Loucy (cell line): ENCODE results near the gene SMC3.

ENCODE experiments used
- H2AFZ ChIP-seq: fragments of 200-600 bp; sonication (generic); 2 replicates; pipeline ENCODE4 v1.6.0; 2016; ENCODE audit warnings: antibody characterized with exemption, mild to moderate bottlenecking, low read length, moderate library complexity
- H3F3A ChIP-seq: fragments of 200-600 bp; 2 replicates; pipeline ENCODE4 v1.6.0; 2016; ENCODE audit warnings: antibody characterized with exemption, low read depth, mild to moderate bottlenecking
- H3K27me3 ChIP-seq: fragments of 200-600 bp; sonication (generic); 2 replicates; pipeline ENCODE4 v1.6.1; 2014; ENCODE audit warnings: low read length, mild to moderate bottlenecking; ENCODE audit not compliant: insufficient read depth, poor library complexity, severe bottlenecking
- H3K36me3 ChIP-seq: fragments of 200-600 bp; sonication (generic); 2 replicates; pipeline ENCODE4 v1.6.1; 2016; ENCODE audit warnings: low read length; ENCODE audit not compliant: insufficient read depth
- H3K4me1 ChIP-seq: fragments of 200-600 bp; sonication (generic); 2 replicates; pipeline ENCODE4 v1.5.1; 2014; ENCODE audit warnings: low read length, mild to moderate bottlenecking; ENCODE audit not compliant: insufficient read depth, poor library complexity, severe bottlenecking
- H3K4me2 ChIP-seq: fragments of 200-600 bp; sonication (generic); 2 replicates; pipeline ENCODE4 v1.6.0; 2014; ENCODE audit warnings: antibody characterized with exemption, low read length, low read depth, mild to moderate bottlenecking; ENCODE audit not compliant: poor library complexity, severe bottlenecking
- H3K4me3 ChIP-seq: fragments of 200-600 bp; sonication (generic); 2 replicates; pipeline ENCODE4 v1.5.1; 2014; ENCODE audit warnings: low read length, mild to moderate bottlenecking, mixed read lengths; ENCODE audit not compliant: poor library complexity, severe bottlenecking
- H3K79me2 ChIP-seq: fragments of 200-600 bp; sonication (generic); 2 replicates; pipeline ENCODE4 v1.6.1; 2014; ENCODE audit warnings: low read length; ENCODE audit not compliant: insufficient read depth
- H3K9ac ChIP-seq: fragments of 200-600 bp; sonication (generic); 2 replicates; pipeline ENCODE4 v1.6.0; 2014; ENCODE audit warnings: mild to moderate bottlenecking, low read depth, low read length, moderate library complexity; ENCODE audit not compliant: poor library complexity, severe bottlenecking
- H3K9me2 ChIP-seq: fragments of 200-600 bp; sonication (generic); replicated peaks from 2 replicates; pipeline ENCODE4 v1.6.1; 2016; ENCODE audit warnings: low read depth, low read length, mixed read lengths
- H3K9me3 ChIP-seq: fragments of 200-600 bp; sonication (generic); 2 replicates; pipeline ENCODE4 v1.6.1; 2014; ENCODE audit warnings: mild to moderate bottlenecking, antibody characterized with exemption, low read length, low read depth; ENCODE audit not compliant: insufficient read depth
- H4K20me1 ChIP-seq: fragments of 200-600 bp; sonication (generic); 2 replicates; pipeline ENCODE4 v1.6.0; 2014; ENCODE audit warnings: antibody characterized with exemption, low read length, mild to moderate bottlenecking; ENCODE audit not compliant: insufficient read depth, poor library complexity, severe bottlenecking
- CTCF ChIP-seq: fragments of 200-600 bp; sonication (generic); conservative IDR thresholded peaks from 2 replicates; pipeline ENCODE4 v1.5.1; 2014; ENCODE audit warnings: mild to moderate bottlenecking, antibody characterized with exemption, low read length
- EZH2phosphoT487 ChIP-seq: fragments of 200-600 bp; IDR thresholded peaks from 2 replicates; pipeline ENCODE4 v1.6.1; 2018; ENCODE audit warnings: antibody characterized with exemption, mild to moderate bottlenecking, moderate library complexity, borderline replicate concordance

The SMC3 gene

GRCh38 chr10:110556969-110557601 is 10.4 kb upstream of the SMC3 start:
- no peaks in the 10 kb centered on the region for H3K4me1 ChIP-seq
- no peak overlapping the region for H2AFZ ChIP-seq

GRCh38 chr10:110558041-110558440 is 9.5 kb upstream of the SMC3 start:
- Histone ChIP-seq H3K4me2 (no peak overlapping the region), H3K27me3 (no peaks in the 10 kb centered on the region), H3K36me3 (no peaks in the 10 kb centered on the region), H3K9me2 (no peaks in the 10 kb centered on the region), H2AFZ (no peak overlapping the region), H3K9me3 (no peaks in the 10 kb centered on the region), H3K4me3 (no peak overlapping the region), H4K20me1 (no peaks in the 10 kb centered on the region), H3K4me1 (no peaks in the 10 kb centered on the region), H3F3A (no peaks in the 10 kb centered on the region), H3K9ac (no peak overlapping the region), H3K79me2 (no peaks in the 10 kb centered on the region)
- TF ChIP-seq EZH2phosphoT487 (no peak), CTCF (no peak)

More at GRCh38 chr10:110556969-110557601, 10.4 kb upstream of the SMC3 start:
- Histone ChIP-seq H3K36me3 (no peaks in the 10 kb centered on the region), H3F3A (no peaks in the 10 kb centered on the region), H3K79me2 (no peaks in the 10 kb centered on the region), H3K27me3 (no peaks in the 10 kb centered on the region), H3K4me3 (no peak overlapping the region), H3K9me3 (no peaks in the 10 kb centered on the region), H4K20me1 (no peaks in the 10 kb centered on the region), H3K9ac (no peak overlapping the region), H3K9me2 (no peaks in the 10 kb centered on the region), H3K4me2 (no peak overlapping the region)
- TF ChIP-seq CTCF (peak; percentile 87), EZH2phosphoT487 (no peak)

- no peaks in the 10 kb centered on the region for H3K9me3 ChIP-seq
- no peak overlapping the region for H3K4me2 ChIP-seq
- no peaks in the 10 kb centered on the region for H3F3A ChIP-seq
- H3K4me3 ChIP-seq, result no peak overlapping the region
- no peaks in the 10 kb centered on the region for H3K79me2 ChIP-seq
- H4K20me1 ChIP-seq, result no peaks in the 10 kb centered on the region
- H3K36me3 ChIP-seq, result no peaks in the 10 kb centered on the region
- no peak overlapping the region for H3K9ac ChIP-seq
- no peak for TF ChIP-seq CTCF
- TF ChIP-seq EZH2phosphoT487, result no peak
- H3K9me2 ChIP-seq, result no peaks in the 10 kb centered on the region
- H2AFZ ChIP-seq, result no peak overlapping the region
- H3K4me1 ChIP-seq, result no peaks in the 10 kb centered on the region
- no peaks in the 10 kb centered on the region for H3K27me3 ChIP-seq
Observed at GRCh38 chr10:110560012-110560411, 7.5 kb upstream of the SMC3 start.
